HUDEP-2 (cell line): Measurements from ENCODE around the gene KCNRG.
"Not testable (repeated sequence)": the region's sequence is repeated elsewhere in the genome, so short reads cannot be mapped to it uniquely, and the experiment has no call there.

Source experiments
- DNase-seq, 76 experiments: peaks; one replicate each; lab custom pipeline; 2025; ENCODE audit not compliant: unreplicated experiment in 76 of 76; lab: John Stamatoyannopoulos, UW

The KCNRG gene

DNA sequence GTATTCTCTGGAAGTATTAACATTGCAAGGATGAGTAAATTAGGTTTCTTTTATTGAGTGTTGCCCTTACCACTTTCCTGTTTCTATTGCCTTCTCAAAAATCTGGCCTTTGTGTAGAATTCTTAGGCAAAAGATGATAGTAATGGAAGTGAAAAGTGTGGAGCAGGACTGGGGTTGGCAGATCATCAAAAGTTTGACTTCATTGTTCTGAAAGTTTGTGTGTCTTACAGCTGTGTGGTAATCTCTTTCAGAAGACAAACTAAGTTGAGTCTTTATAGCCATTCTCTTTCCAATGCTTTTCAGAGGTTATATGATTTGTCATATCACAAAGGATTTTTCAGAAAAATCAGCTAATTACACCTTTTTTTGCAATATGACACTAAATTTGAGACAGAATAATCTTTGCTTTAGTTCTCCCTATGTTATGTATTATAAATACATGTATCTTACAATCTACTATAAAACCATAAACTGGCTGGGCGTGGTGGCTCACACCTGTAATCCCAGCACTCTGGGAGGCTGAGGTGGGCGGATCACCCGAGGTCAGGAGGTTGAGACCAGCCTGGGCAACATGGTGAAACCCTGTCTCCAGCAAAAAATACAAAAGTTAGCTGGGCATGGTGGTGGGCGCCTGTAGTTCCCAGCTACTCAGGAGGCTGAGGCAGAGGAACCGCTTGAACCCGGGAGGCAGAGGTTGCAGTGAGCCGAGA is 8.7 kb upstream of the KCNRG start:
- no peak for DNase-seq

DNA sequence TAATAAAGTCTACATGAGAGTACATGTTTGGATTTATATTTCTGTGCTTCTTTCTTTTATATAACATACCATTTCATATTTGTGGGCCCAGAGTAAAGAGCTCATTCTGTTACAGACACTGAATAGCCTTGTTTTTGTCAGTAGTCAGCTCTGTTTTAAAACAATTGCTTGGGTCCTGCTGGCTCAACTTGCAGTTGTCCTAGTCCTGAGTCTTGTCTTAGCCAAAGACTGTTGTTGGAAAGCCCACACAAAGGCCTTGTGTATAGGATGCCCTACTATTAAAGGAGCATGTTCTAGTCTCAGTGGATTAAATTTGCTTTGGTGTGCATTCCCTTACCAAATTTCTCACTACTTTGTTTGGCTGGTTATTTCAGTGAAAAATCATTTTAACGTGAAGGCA is 3.8 kb upstream of the KCNRG start:
- no peak for DNase-seq

GRCh38 chr13:50012396-50013169 is 2.7 kb upstream of the KCNRG start:
- no peak for DNase-seq

DNA sequence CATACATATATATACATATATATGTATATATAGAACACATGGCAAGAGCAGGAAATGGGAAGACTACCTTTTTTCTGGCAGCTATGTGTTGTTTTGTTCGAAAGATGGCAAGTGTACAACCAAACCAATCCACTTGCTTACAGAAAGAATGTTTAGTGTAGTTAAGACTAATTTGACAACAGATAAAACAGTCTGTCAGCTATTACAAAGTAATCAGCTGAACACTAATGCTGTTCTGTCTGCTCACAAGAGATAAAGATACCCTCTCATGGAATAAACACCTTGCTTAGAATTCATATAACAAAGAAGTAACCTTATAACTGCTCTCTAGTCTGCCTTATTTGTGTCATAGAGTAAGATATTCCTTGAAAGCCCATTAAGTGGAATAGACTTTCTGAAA is 858 bp upstream of the KCNRG start:
- peak in 14 of 76 experiments; percentile 9 to 60 (median 15) for DNase-seq

DNA sequence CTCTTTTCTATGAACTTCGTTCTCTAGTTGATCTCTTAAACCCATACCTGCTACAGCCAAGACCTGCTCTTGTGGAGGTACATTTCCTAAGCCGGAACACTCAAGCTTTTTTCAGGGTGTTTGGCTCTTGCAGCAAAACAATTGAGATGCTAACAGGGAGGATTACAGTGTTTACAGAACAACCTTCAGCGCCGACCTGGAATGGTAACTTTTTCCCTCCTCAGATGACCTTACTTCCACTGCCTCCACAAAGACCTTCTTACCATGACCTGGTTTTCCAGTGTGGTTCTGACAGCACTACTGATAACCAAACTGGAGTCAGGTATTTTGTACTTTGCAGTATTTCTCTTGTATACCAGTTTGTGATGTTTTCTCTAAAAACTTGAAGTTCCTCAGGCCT is 506 bp downstream of the KCNRG start:
- no peak for DNase-seq

DNA sequence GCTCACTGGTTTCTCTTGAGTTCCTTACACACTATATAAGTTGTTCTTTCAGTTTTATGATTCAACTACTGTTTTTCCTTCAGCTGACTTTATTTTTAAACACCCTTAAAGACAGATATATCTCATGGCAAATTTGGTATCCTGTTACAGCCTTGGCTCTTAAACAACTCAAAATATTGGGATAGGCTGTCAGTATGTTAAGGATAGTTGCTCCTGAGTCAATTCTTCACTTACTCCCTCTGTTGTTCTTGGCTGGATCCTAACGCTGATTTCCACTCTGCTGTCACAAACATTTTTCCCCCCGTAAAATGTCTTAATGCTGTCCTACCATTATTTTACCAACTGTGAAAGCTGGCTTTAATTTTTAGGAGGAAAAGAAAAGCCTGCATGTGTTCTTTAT is 1.2 kb downstream of the KCNRG start:
- DNase-seq = no peak

- no peak for DNase-seq
Measured at GRCh38 chr13:50017819-50018218, 2.6 kb downstream of the KCNRG start.

GRCh38 chr13:50025436-50025835 is 10.2 kb downstream of the KCNRG start:
- DNase-seq = no peak

- no peak for DNase-seq
Measured at GRCh38 chr13:50026788-50027473, 11.7 kb downstream of the KCNRG start.

DNA sequence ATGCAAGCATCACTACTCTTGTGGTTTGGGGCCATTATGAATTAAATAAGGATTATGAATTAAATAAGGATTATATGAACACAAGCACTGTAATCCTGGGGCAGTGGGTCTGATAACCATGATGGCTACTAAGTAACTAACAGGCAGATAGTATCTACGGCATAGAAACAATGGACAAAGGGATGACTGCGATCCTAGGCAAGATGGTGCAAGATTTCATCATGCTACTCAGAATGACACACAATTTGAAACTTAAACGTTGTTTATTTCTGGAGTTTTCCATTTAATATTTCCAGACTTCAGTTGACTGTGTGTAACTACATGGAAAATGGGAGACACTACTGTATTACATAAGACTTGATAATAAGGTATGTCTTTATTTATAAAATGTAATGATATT is 15.1 kb downstream of the KCNRG start:
- no peak for DNase-seq

DNA sequence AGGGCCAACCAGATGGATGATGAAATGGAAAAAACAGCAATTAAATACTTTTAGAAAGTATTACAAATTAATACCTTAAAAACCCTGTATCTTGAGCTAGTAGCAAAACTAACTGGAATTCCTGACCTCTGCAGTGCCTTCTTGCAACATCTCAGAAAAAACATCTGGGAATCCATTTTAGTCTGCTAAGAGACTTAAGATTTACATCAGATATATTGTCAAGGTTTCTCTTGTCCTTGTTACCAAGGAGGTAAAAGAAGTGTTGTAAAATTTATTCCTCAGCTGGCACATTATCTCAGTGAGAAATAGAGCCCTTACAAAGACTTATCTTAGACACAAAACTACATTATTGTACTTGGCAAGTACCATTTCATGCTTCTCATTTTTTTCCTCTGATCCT is 18.5 kb downstream of the KCNRG start:
- DNase-seq = no peak

DNA sequence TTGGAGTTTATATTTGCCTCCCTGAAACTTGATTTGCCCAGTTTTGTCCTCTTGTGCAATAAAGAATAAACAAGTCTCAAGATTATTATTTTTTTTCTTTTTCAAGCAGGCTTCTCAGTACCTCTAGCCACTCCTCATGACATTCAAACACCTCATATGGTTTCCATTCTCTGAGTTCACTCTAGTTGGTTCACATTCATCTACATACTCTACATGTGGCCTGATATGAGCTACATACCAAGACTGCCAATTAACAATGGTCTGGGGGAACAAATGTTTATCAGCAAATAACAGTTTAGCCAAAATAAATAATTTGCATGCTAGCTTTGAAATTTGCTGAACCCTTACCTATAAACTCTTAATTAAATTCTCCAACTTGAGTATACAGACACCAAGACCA is 22.5 kb downstream of the KCNRG start:
- no peak for DNase-seq

- no peak for DNase-seq
Measured at GRCh38 chr13:50038266-50038665, 23.0 kb downstream of the KCNRG start.

DNA sequence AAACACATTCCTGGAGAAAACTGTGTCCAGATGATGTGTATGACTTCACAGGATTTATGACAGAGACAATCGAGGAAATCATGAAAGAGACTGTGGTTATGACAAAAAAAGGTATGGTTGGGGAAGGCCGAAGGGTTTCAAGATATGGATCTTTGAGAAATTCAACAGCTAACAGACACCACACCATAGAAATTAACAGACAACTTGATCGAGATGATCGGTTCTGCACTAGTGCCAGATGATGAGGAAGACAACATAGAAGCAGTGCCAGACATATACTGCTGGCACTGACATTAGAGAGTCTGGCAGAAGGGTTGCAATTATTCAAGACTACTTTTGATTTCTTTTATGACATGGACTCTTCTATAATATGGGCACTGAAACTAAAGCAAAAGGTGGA is 37.2 kb downstream of the KCNRG start:
- DNase-seq = no peak

DNA sequence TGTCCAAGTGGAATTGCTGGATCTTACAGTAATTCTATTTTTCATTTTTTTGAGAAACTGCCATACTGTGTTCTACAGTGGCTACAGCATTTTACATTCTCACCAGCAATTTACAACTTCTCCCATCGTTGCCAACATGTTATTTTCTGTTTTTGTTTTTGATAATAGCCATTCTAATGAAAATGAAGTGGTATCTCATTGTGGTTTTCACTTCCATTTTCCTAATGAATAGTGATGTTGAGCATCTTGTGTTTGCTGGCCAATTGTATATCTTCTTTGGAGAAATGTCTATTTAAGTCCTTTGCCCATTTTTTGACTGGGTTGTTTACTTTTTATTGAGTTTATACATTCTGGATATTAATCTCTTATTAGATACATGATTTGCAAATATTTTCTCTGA is 38.6 kb downstream of the KCNRG start:
- no peak for DNase-seq

- DNase-seq = no peak
Measured at GRCh38 chr13:50055454-50055853, 40.2 kb downstream of the KCNRG start.

DNA sequence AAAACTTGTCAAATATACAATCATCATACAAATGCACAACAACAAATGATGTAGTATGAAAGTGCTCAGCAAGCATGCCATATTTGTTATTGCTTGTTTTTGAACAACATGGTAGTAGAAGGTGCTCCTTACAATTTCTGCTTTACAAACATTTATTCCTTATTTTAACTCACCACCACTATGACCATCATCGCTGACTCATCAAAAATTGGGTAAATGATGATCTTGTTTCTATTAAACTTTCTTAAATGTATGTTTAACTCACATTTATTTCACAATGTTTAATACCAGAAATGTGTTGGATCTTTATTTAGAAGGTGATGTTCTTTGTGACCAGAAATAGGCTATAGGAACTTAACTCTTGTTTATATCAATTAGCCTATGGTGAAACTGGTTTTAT is 45.5 kb downstream of the KCNRG start:
- DNase-seq = no peak

DNA sequence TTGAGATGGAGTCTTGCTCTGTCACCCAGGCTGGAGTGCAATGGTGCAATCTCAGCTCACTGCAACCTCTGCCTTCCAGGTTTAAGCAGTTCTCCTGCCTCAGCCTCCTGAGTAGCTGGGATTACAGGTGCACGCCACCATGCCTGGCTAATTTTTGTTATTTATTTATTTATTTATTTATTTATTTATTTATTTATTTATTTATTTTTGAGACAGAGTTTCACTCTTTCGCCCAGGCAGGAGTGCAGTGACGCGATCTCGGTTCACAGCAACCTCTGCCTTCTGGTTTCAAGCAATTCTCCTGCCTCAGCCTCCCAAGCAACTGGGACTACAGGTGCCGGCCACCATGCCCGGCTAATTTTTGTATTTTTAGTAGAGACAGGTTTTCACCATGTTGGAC is 47.1 kb downstream of the KCNRG start:
- not testable (repeated sequence) for DNase-seq

- no peak for DNase-seq
Measured at GRCh38 chr13:50065712-50066111, 50.5 kb downstream of the KCNRG start.

DNA sequence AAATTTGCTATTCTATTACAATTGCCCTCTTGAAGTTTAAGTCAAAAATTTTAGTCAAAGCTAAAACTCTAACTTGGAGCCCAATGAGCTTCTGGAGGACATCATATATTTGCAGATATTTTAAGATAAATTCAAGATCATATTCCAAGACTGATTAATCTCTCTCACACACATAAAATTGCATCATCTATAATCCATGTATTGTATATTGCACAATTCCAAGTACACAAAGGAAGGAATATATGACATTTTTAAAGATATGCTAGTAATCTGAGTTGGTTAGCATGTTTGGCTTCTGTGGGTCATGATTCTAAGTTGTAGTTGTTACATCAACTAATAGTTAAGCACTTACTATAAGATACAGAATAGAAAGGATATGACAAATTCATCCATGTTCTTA is 53.3 kb downstream of the KCNRG start:
- no peak for DNase-seq

DNA sequence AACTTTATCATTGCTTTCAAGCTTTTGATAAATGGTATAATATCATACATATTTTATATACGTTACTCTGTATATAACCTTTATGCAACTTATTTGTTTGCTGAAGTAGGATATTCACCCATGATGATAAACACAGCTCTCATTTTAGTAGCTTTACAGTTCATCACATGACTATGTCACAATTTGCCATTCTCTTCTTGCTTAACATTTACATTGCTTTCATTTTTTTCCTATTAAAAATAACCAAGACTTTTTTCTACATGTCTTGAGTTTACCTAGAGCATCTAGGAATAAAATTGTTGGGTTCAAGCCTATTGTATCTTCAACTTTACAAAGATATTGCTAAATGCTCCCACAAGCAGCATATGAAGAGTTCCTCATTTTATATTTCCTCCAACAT is 54.0 kb downstream of the KCNRG start:
- no peak for DNase-seq

DNA sequence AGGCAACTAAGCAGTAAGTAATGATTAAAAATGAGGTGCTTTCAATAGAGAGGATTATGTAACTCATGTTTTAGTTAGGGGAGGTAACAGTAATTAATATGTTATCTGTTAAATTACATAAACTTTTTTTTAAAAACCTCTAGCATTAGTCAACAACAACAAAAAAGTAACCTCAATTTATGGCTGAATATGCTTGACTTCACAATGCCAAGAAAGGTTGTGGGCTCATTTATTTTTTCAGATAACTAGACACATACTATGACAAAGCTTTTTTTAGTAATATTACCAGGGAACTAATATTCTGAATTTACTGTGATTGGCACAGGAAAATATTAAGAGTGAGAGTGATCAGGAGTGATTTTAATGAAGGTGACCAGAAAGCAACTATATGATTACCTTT is 54.9 kb downstream of the KCNRG start:
- no peak for DNase-seq
